HUES6 (cell line): ENCODE data around the gene COX10.
"Not testable (repeated sequence)": the region's sequence is repeated elsewhere in the genome, so short reads cannot be mapped to it uniquely, and the experiment has no call there.

ENCODE experiments used
- H3K27ac ChIP-seq: 2 replicates; pipeline ENCODE4 v1.7.0; 2013; ENCODE audit warnings: low read depth, mild to moderate bottlenecking, low read length, inconsistent platforms
- H3K27me3 ChIP-seq: 2 replicates; pipeline ENCODE4 v1.6.1; 2013; ENCODE audit warnings: low read length; ENCODE audit not compliant: control insufficient read depth, insufficient read depth
- H3K36me3 ChIP-seq: 2 replicates; pipeline ENCODE4 v1.6.1; 2013; ENCODE audit warnings: low read length; ENCODE audit not compliant: control insufficient read depth, insufficient read depth
- H3K4me1 ChIP-seq: 2 replicates; pipeline ENCODE4 v1.6.1; 2013; ENCODE audit warnings: low read length; ENCODE audit not compliant: control insufficient read depth, insufficient read depth
- H3K4me3 ChIP-seq: 2 replicates; pipeline ENCODE4 v1.5.1; 2013; ENCODE audit warnings: low read depth, low read length
- H3K9ac ChIP-seq: one replicate; pipeline ENCODE4 v1.6.1; 2013; ENCODE audit warnings: mild to moderate bottlenecking, low read length
- H3K9me3 ChIP-seq: 2 replicates; pipeline ENCODE4 v1.6.1; 2013; ENCODE audit warnings: low read depth, low read length; ENCODE audit not compliant: control insufficient read depth, insufficient read depth

Gene COX10

GRCh38 chr17:14150619-14151018, 81.3 kb downstream of the COX10 start:
- no peaks in the 10 kb centered on the region for H3K9me3 ChIP-seq
- H3K4me1 ChIP-seq: no peaks in the 10 kb centered on the region
- no peak overlapping the region for H3K9ac ChIP-seq
- no peak overlapping the region for H3K27ac ChIP-seq
- no peaks in the 10 kb centered on the region for H3K36me3 ChIP-seq
- H3K27me3 ChIP-seq: no peaks in the 10 kb centered on the region
- H3K4me3 ChIP-seq: no peak overlapping the region

GRCh38 chr17:14152721-14153120, 83.4 kb downstream of the COX10 start:
- Histone ChIP-seq H3K9ac (no peak overlapping the region), H3K27ac (no peak overlapping the region), H3K9me3 (peaks cover 2% of the 10 kb centered on the region; the same call in 1 of the 2 replicates), H3K27me3 (no peaks in the 10 kb centered on the region), H3K4me3 (no peak overlapping the region), H3K4me1 (no peaks in the 10 kb centered on the region), H3K36me3 (no peaks in the 10 kb centered on the region)

- Histone ChIP-seq H3K27ac (no peak overlapping the region), H3K27me3 (no peaks in the 10 kb centered on the region), H3K9me3 (peaks cover 2% of the 10 kb centered on the region; the same call in 1 of the 2 replicates), H3K9ac (no peak overlapping the region), H3K4me1 (no peaks in the 10 kb centered on the region), H3K4me3 (no peak overlapping the region), H3K36me3 (no peaks in the 10 kb centered on the region)
Observed at GRCh38 chr17:14153374-14153773, 84.1 kb downstream of the COX10 start.

- no peaks in the 10 kb centered on the region for H3K27me3 ChIP-seq
- H3K4me1 ChIP-seq: no peaks in the 10 kb centered on the region
- H3K36me3 ChIP-seq: no peaks in the 10 kb centered on the region
- no peak overlapping the region for H3K9ac ChIP-seq
- no peak overlapping the region for H3K4me3 ChIP-seq
- no peak overlapping the region for H3K27ac ChIP-seq
- peaks cover 2% of the 10 kb centered on the region; the same call in 1 of the 2 replicates for H3K9me3 ChIP-seq
Observed at GRCh38 chr17:14156689-14157088, 87.4 kb downstream of the COX10 start.

DNA sequence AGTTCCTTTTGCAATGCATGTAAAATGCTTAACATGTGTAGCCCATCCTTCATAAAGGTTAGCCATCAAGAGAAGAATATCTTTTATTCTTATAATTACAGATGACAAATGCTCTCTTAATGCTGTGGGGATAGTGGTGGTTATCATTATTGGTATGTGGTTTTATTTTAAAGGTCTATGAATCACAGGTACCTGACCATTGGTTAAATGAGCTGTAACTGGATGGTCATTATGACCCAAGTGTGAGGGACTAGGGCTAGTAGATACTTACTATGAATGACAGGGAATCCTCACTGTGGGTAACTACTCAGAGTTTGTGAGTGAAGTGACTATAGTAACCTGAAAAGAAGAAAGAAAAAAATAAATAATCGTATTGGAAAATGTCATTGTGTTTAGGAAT, 88.5 kb downstream of the COX10 start:
- no peak overlapping the region for H3K9ac ChIP-seq
- H3K4me3 ChIP-seq: no peak overlapping the region
- no peaks in the 10 kb centered on the region for H3K36me3 ChIP-seq
- H3K4me1 ChIP-seq: no peaks in the 10 kb centered on the region
- H3K9me3 ChIP-seq: peaks cover 2% of the 10 kb centered on the region; the same call in 1 of the 2 replicates
- H3K27ac ChIP-seq: no peak overlapping the region
- no peaks in the 10 kb centered on the region for H3K27me3 ChIP-seq

GRCh38 chr17:14158707-14159106, 89.4 kb downstream of the COX10 start:
- Histone ChIP-seq H3K27ac (no peak overlapping the region), H3K27me3 (no peaks in the 10 kb centered on the region), H3K4me3 (no peak overlapping the region), H3K36me3 (no peaks in the 10 kb centered on the region), H3K9me3 (peaks cover 2% of the 10 kb centered on the region; the same call in 1 of the 2 replicates), H3K4me1 (no peaks in the 10 kb centered on the region), H3K9ac (no peak overlapping the region)

DNA sequence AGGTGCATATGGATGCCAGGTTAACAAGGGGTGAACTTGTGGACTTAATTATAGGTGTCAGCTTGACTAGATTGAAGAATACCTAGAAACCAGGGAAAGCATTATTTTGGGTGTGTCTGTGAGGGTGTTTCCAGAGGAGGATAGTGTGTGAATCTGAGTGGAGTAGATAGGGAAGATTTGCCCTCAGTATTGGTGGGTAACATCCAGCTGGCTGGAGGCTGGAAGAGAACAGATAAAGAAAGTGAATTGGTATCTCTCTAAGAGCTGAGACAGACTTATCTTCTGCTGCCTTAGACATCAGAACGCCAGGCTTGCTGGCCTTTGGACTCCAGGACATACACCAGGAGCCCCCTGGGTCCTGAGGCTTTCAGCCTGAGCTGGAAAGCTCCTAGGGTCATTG, 92.1 kb downstream of the COX10 start:
- Histone ChIP-seq H3K9me3 (no peaks in the 10 kb centered on the region), H3K27me3 (no peaks in the 10 kb centered on the region), H3K36me3 (no peaks in the 10 kb centered on the region), H3K4me1 (no peaks in the 10 kb centered on the region), H3K27ac (no peak overlapping the region), H3K9ac (no peak overlapping the region), H3K4me3 (no peak overlapping the region)

DNA sequence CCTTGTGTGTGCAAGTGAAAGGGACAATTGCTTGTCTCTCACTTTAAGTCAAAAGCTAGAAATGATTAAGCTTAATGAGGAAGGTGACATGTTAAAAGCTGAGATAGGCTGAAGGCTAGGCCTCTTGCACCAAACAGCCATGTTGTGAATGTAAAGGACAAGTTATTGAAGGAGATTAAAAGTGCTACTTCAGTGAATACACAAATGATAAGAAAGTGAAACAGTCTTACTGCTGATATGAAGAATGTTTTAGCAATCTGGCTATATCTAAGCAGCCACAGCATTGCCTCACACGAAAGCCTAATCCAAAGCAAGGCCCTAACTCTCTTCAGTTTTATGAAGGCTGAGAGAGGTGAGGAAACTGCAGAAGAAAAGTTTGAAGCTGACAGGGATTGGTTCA, 96.3 kb downstream of the COX10 start:
- Histone ChIP-seq H3K4me1 (no peaks in the 10 kb centered on the region), H3K4me3 (no peak overlapping the region), H3K36me3 (peaks cover 5% of the 10 kb centered on the region; the same call in 1 of the 2 replicates), H3K9ac (no peak overlapping the region), H3K27me3 (no peaks in the 10 kb centered on the region), H3K9me3 (peaks cover 26% of the 10 kb centered on the region), H3K27ac (no peak overlapping the region)

GRCh38 chr17:14167831-14168230, 98.5 kb downstream of the COX10 start:
- not testable (repeated sequence) for H3K27me3 ChIP-seq, H3K36me3 ChIP-seq, H3K27ac ChIP-seq, H3K9ac ChIP-seq, H3K4me3 ChIP-seq, H3K4me1 ChIP-seq
- H3K9me3 ChIP-seq: peaks cover 26% of the 10 kb centered on the region

DNA sequence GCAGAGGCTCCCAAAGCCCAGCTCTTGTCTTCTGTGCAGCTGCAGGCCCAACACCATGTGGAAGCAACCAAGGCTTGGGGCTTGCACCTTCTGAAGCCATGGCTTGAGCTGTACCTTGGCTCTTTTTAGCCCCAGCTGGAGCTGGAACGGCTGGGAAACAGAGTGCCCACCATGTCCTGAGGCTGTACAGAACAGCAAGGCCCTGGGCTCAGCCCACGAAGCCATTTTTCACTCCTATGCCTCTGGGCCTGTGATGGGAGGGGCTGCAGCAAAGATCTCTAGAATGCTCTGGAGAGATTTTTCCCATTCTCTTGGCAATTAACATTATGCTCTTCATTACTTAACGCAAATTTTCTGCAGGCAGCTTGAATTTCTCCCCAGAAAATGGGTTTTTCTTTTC, 99.3 kb downstream of the COX10 start:
- Histone ChIP-seq H3K27me3 (no peaks in the 10 kb centered on the region), H3K4me3 (no peak overlapping the region), H3K27ac (no peak overlapping the region), H3K4me1 (no peaks in the 10 kb centered on the region), H3K36me3 (peaks cover 5% of the 10 kb centered on the region; the same call in 1 of the 2 replicates), H3K9ac (no peak overlapping the region), H3K9me3 (peaks cover 26% of the 10 kb centered on the region)

- Histone ChIP-seq H3K9me3 (peaks cover 26% of the 10 kb centered on the region), H3K4me3 (no peak overlapping the region), H3K4me1 (no peaks in the 10 kb centered on the region), H3K27ac (no peak overlapping the region), H3K9ac (no peak overlapping the region), H3K27me3 (no peaks in the 10 kb centered on the region), H3K36me3 (peaks cover 5% of the 10 kb centered on the region; the same call in 1 of the 2 replicates)
Observed at GRCh38 chr17:14169287-14169686, 100.0 kb downstream of the COX10 start.

DNA sequence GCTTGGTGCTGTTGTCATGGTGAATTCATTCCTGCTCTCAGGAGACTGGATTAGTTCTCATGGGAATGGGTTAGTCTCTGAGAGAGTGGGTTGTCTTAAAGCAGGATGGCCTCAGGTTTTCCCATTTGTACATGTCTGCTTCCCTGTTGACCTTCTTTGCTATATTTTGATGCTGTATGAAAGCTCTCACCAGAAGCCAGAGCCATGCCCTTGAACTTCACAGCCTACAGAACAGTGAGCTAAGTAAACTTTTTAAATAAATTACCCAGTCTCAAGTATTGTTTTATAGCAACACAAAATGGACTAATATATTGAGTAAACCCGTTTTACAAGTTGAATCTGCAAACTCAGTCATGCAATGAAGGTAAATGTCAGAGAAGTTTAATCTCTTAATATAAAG, 100.6 kb downstream of the COX10 start:
- H3K9me3 ChIP-seq: peaks cover 26% of the 10 kb centered on the region
- peaks cover 5% of the 10 kb centered on the region; the same call in 1 of the 2 replicates for H3K36me3 ChIP-seq
- no peaks in the 10 kb centered on the region for H3K4me1 ChIP-seq
- no peak overlapping the region for H3K4me3 ChIP-seq
- H3K27ac ChIP-seq: no peak overlapping the region
- no peaks in the 10 kb centered on the region for H3K27me3 ChIP-seq
- H3K9ac ChIP-seq: no peak overlapping the region
